HG03575 (cell line): ENCODE results near the gene TMEM79.

Source experiments
- ATAC-seq: cut with Tn5 transposase; IDR thresholded peaks from one replicate; pipeline ENCODE4 v1.9.1; 2021; ENCODE audit not compliant: unreplicated experiment, insufficient number of reproducible peaks, low FRiP score; ENCODE audit errors: extremely low read depth

TMEM79 gene, protein sequence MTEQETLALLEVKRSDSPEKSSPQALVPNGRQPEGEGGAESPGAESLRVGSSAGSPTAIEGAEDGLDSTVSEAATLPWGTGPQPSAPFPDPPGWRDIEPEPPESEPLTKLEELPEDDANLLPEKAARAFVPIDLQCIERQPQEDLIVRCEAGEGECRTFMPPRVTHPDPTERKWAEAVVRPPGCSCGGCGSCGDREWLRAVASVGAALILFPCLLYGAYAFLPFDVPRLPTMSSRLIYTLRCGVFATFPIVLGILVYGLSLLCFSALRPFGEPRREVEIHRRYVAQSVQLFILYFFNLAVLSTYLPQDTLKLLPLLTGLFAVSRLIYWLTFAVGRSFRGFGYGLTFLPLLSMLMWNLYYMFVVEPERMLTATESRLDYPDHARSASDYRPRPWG

DNA sequence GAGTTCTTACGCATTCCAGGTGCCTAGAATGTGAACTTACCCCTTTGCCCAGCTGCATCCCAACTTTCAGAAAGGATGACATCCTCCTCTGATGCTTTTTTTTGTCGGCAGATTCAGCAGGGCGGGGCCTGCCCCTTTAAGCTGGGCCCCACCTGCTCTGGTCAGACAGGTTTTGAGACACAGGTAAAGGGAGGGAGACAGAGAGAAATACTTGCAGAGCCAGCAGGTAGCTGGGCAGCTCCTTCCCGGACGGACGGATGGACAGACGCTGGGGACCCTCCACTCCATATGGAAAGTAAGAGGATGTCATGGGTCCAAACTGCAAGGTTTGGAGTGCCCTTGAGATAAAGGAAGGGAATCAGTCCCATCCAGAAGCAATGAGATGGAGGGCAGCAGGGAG, at the start of gene TMEM79:
Gene TMEM79 (plus strand): TSS at position 214 of the 400 bp plus-strand sequence. CDS start 902 bp downstream, outside the sequence.
- ATAC-seq: no peak

GRCh38 chr1:156236164-156236563, 48.0 kb upstream of the TMEM79 start:
- ATAC-seq: no peak

GRCh38 chr1:156238248-156238647, 45.9 kb upstream of the TMEM79 start:
- ATAC-seq: no peak

- no peak for ATAC-seq
Measured at GRCh38 chr1:156241311-156241811, 42.8 kb upstream of the TMEM79 start.

DNA sequence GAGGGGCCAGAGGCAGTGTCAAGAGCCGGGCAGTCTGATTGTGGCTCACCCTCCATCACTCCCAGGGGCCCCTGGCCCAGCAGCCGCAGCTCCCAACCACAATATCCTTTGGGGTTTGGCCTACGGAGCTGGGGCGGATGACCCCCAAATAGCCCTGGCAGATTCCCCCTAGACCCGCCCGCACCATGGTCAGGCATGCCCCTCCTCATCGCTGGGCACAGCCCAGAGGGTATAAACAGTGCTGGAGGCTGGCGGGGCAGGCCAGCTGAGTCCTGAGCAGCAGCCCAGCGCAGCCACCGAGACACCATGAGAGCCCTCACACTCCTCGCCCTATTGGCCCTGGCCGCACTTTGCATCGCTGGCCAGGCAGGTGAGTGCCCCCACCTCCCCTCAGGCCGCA, 42.2 kb upstream of the TMEM79 start, which contains the start of gene BGLAP:
Gene BGLAP (plus strand): TSS at position 259 of the 400 bp plus-strand sequence. CDS start 48 bp downstream, at position 307.
- ATAC-seq: no peak

- no peak for ATAC-seq
Measured at GRCh38 chr1:156242738-156243137, 41.4 kb upstream of the TMEM79 start.

GRCh38 chr1:156244126-156244525, 40.0 kb upstream of the TMEM79 start:
- ATAC-seq: no peak

DNA sequence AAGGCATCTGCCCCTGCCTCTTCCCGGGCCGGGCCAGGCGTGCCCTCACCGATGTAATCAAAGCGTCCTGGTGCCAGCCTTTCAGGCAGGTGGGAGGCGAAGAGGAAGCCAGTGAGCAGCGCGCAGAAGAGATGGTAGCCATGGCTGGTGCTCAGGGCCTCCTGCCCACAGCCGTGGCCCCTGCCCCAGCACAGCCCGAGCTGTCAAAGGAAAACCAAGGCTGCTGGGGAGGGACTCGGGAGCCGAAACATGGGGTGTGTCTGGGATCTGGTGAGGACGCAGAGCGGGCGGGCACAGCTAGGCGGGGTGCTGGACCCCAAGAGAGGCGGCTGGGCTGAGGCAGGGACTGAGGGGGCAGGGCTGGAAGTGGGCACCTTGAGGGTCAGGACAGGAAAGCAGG, 39.4 kb upstream of the TMEM79 start:
- ATAC-seq: no peak

- no peak for ATAC-seq
Measured at GRCh38 chr1:156245451-156246232, 38.5 kb upstream of the TMEM79 start.

- ATAC-seq: no peak
Measured at GRCh38 chr1:156246241-156246780, 37.8 kb upstream of the TMEM79 start.

DNA sequence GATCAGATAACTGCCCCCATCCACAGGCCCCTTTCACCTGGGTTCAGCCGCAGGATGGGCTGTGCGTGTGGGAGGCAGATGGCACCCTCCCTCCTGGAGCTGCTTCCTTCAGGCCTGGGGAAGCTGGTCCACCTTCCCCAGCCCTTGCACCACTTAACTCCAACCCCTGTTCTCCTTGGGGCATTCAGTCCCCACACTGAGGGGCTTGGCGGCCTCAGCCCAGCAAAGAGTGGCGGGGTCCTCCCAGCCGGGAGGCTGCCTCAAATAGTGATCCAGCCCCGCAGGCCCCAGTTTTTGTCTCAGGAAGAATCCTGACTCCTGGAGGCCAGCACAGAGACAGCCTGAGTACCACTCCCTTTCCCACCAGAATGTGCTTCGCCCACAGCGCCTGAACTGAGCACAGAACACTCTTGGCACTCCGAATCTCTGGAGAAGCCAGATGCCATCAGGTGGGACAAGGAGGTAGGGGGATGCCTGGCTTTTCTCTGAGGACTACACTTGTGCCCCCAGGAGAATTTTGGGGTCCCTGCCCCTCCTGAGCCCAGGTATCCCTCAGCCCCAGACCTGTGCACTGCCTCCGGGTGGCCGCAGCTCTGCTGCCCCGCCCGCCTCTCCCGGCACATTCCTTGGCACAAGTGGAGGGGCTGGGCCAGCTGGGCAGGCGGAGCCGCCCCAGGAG, 37.2 kb upstream of the TMEM79 start:
- ATAC-seq: no peak

GRCh38 chr1:156247460-156248322, 36.4 kb upstream of the TMEM79 start, which contains the start of gene PAQR6:
Gene PAQR6, minus strand, starts transcription at chr1:156248056. Its CDS starts 1,325 bp downstream, at chr1:156246731.
- ATAC-seq: no peak

DNA sequence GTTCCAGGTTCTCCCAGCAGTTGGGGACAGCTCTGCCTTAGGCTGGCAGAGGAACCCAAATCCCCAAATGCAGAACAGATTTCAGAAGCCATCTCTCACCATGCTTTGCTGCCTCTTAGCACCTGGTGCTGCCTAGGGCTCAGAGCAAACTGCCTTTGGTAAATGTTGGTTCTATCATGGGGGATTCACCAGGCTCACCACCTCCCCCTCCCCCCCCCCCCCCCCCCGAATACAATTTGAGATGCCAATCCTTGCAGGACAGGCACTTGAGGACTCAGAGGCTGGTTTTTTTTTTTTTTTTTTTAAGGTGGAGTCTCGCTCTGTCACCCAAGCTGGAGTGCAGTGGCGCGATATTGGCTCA, 35.8 kb upstream of the TMEM79 start:
- no peak for ATAC-seq

DNA sequence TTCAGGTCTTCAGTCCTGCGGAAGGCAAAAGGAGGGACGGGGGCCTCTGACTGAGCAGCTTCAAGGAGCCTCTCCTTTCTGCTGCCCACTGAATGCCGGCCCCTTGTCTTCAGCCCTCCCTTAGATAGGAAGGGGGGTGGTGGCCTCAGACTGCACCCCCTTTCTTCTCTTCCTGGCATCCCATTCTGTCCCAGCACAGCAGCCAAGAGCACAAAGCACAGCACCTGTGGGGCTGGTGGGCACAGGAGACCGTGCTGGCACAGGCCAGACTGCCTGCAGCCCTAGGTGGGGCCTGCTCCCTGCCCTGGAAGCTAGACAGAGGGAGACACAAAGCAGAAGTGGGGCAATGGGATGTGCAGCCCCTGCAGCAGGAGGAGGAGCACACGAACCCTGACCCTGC, 34.5 kb upstream of the TMEM79 start:
- ATAC-seq: no peak

DNA sequence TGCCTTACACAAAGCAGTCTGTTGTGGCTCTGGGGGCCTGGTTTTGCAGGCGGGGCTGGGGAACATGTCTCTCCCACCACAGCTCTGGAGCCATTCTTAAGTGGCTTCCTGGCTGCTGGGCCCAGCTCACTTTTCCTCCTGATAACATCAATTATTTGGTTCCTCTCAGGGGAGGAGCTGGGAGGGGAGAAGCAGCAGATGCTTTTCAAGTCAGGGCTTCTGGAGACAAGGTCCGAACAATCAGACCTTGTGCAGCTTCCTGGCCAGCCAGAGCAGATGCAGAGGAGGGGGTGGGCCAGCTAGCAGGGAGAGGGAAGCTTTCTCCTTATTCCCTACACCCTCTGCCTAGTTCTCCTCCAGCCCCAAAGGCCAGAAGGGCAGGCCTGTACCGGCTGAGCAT, 32.6 kb upstream of the TMEM79 start:
- no peak for ATAC-seq

GRCh38 chr1:156253634-156254033, 30.5 kb upstream of the TMEM79 start:
- no peak for ATAC-seq

GRCh38 chr1:156257711-156258110, 26.4 kb upstream of the TMEM79 start:
- ATAC-seq: no peak

GRCh38 chr1:156258859-156259258, 25.3 kb upstream of the TMEM79 start:
- no peak for ATAC-seq
